HCT116 (cell line): Measurements from ENCODE around the gene EHD3. TPM values are rescaled to one million over a fixed set of nuclear protein-coding genes. Genes with fewer than 3 reads are reported as not detected.

ENCODE experiments used
- ATAC-seq: fragments of 200-7000 bp; cut with Tn5 transposase; 2 replicates; pipeline ENCODE4 v1.9.1; 2020; ENCODE audit warnings: mild to moderate bottlenecking, moderate library complexity
- BruUV-seq: library from RNA; stranded (reverse); fragments of 400-500 nt; replicated peaks from 2 replicates; lab custom pipeline; 2021; lab: Mats Ljungman, UMichigan
- CTCF ChIA-PET: fragments of 300-600 bp; sonication (Branson Sonifier 250); formaldehyde crosslinking; loops from one replicate; lab custom pipeline; 2021; ENCODE audit warnings: antibody characterized with exemption; lab: Charles Lee
- POLR2A ChIA-PET: fragments of 300-600, 350-600 bp; sonication (Branson Sonifier 250); formaldehyde crosslinking; loops from one replicate; lab custom pipeline; 2021; ENCODE audit warnings: antibody characterized with exemption; lab: Charles Lee
- RAD21 ChIA-PET, 2 experiments: fragments of 300-600 bp; sonication (Branson Sonifier 250); formaldehyde crosslinking; loops; one replicate each; lab custom pipeline; 2023; ENCODE audit warnings: low total read pairs in 2 of 2; ENCODE audit not compliant: uncharacterized antibody in 2 of 2, unreplicated experiment in 2 of 2, low non-redundant PET in 1 of 2; lab: Charles Lee
- DNase-seq: peaks from one replicate; pipeline ENCODE4 v3.0.0-alpha.2; 2010; ENCODE audit warnings: low read depth, low spot score
- H2AFZ ChIP-seq: fragments of 200-600 bp; shearing (Covaris generic), sonication (generic); 2 replicates; pipeline ENCODE4 v1.6.1; 2017; ENCODE audit warnings: low read depth, mixed run types, mixed read lengths, antibody characterized with exemption, low read length; ENCODE audit not compliant: poor library complexity, severe bottlenecking
- H3K27ac ChIP-seq: 2 replicates; pipeline ENCODE4 v1.5.1; 2012; ENCODE audit warnings: low read depth, low read length
- H3K27me3 ChIP-seq: fragments of 200-600 bp; sonication (generic); 2 replicates; pipeline ENCODE4 v1.6.1; 2016; ENCODE audit warnings: mixed run types, low read length, mixed read lengths; ENCODE audit not compliant: insufficient read depth
- H3K36me3 ChIP-seq, 2 experiments: fragments of 200-500 bp in 1 of 2; fragments of 200-600 bp in 1 of 2; sonication (Bioruptor generic) in 1 of 2; sonication (generic) in 1 of 2; 2 replicates each; pipeline versions ENCODE4 v1.5.1 to v1.6.1; 2014 to 2016; ENCODE audit warnings: low read length in 2 of 2, inconsistent platforms in 1 of 2, mixed read lengths in 1 of 2, mixed run types in 1 of 2; ENCODE audit not compliant: insufficient read depth in 2 of 2, control insufficient read depth in 1 of 2
- H3K4me1 ChIP-seq, 2 experiments: fragments of 200-600 bp in 1 of 2; sonication (generic) in 1 of 2; 2 replicates each; pipeline versions ENCODE4 v1.5.1 to v1.6.1; 2012 to 2017; ENCODE audit warnings: low read length in 2 of 2, inconsistent platforms in 1 of 2, mild to moderate bottlenecking in 1 of 2, mixed read lengths in 1 of 2, mixed run types in 1 of 2, moderate library complexity in 1 of 2; ENCODE audit not compliant: insufficient read depth in 2 of 2, control insufficient read depth in 1 of 2
- H3K4me2 ChIP-seq: fragments of 200-600 bp; sonication (generic); 2 replicates; pipeline ENCODE4 v1.6.1; 2017; ENCODE audit warnings: mixed run types, low read length, mixed read lengths
- H3K4me3 ChIP-seq, 2 experiments: fragments of 200-600 bp in 1 of 2; sonication (generic) in 1 of 2; replicated peaks in 1 of 2; 2 replicates each; pipeline ENCODE4 v1.5.1; 2011 to 2016; ENCODE audit warnings: low read length in 2 of 2, control low read depth in 1 of 2, low read depth in 1 of 2, mild to moderate bottlenecking in 1 of 2, mixed read lengths in 1 of 2, mixed run types in 1 of 2
- H3K79me2 ChIP-seq: fragments of 200-600 bp; sonication (generic); 2 replicates; pipeline ENCODE4 v1.6.1; 2017; ENCODE audit warnings: mild to moderate bottlenecking, mixed run types, low read length, moderate library complexity, mixed read lengths; ENCODE audit not compliant: insufficient read depth
- H3K9ac ChIP-seq: fragments of 200-600 bp; sonication (generic); 2 replicates; pipeline ENCODE4 v1.6.1; 2016; ENCODE audit warnings: low read length, mixed read lengths
- H3K9me2 ChIP-seq: fragments of 200-600 bp; sonication (generic), shearing (Covaris generic); 2 replicates; pipeline ENCODE4 v1.6.1; 2017; ENCODE audit warnings: mixed run types, mild to moderate bottlenecking, moderate library complexity; ENCODE audit not compliant: insufficient read depth
- H3K9me3 ChIP-seq, 2 experiments: fragments of 200-500 bp in 1 of 2; fragments of 200-600 bp in 1 of 2; sonication (Bioruptor generic) in 1 of 2; sonication (generic) in 1 of 2; 2 replicates each; pipeline ENCODE4 v1.6.1; 2014 to 2017; ENCODE audit warnings: low read length in 2 of 2, mixed read lengths in 2 of 2, inconsistent platforms in 1 of 2, low read depth in 1 of 2, mild to moderate bottlenecking in 1 of 2, mixed run types in 1 of 2, moderate library complexity in 1 of 2; ENCODE audit not compliant: control insufficient read depth in 1 of 2, insufficient read depth in 1 of 2
- H4K20me1 ChIP-seq: fragments of 200-600 bp; sonication (generic), shearing (Covaris generic); 2 replicates; pipeline ENCODE4 v1.6.1; 2017; ENCODE audit warnings: mixed run types, mild to moderate bottlenecking, moderate library complexity; ENCODE audit not compliant: insufficient read depth
- CBX3 ChIP-seq: IDR thresholded peaks from 2 replicates; pipeline ENCODE4 v1.6.1; 2012; ENCODE audit warnings: low read depth
- EZH2 ChIP-seq: fragments of 200-600 bp; sonication (generic); IDR thresholded peaks from 2 replicates; pipeline ENCODE4 v1.6.1; 2017; ENCODE audit warnings: antibody characterized with exemption, mixed run types
- FOSL1 ChIP-seq: IDR thresholded peaks from 2 replicates; pipeline ENCODE4 v1.6.1; 2012; ENCODE audit warnings: low read depth
- RAD21 ChIP-seq: IDR thresholded peaks from 2 replicates; pipeline ENCODE4 v1.6.1; 2012; ENCODE audit warnings: low read depth, mild to moderate bottlenecking
- SRF ChIP-seq: IDR thresholded peaks from 2 replicates; pipeline ENCODE4 v1.6.1; 2012; ENCODE audit warnings: low read depth
- ZNF274 ChIP-seq: fragments of 200-500 bp; sonication (Bioruptor generic); IDR thresholded peaks from 2 replicates; pipeline ENCODE4 v1.6.1; 2014; ENCODE audit warnings: mild to moderate bottlenecking, low read depth, low read length, inconsistent platforms
- intact Hi-C: fragments of 100-400 bp; cut with micrococcal nuclease; formaldehyde crosslinking; loops from 2 replicates; pipeline ENCODE4 v1.10.0; 2022
- total RNA-seq: library from RNA; stranded (reverse); gene quantifications from one replicate; pipeline ENCODE4 v1.2.1, GENCODE V29; 2021; ENCODE audit not compliant: unreplicated experiment
- TF ChIP-seq, protein P1 (sequence below), 3 experiments: fragments of 200-600 bp in 1 of 3; sonication (generic) in 1 of 3; IDR thresholded peaks in 2 of 3; conservative IDR thresholded peaks in 1 of 3; 2 replicates each; pipeline ENCODE4 v1.5.1; 2012 to 2017; ENCODE audit warnings: low read depth in 2 of 3, low read length in 2 of 3, antibody characterized with exemption in 1 of 3, borderline replicate concordance in 1 of 3, control low read depth in 1 of 3, mild to moderate bottlenecking in 1 of 3, mixed read lengths in 1 of 3, mixed run types in 1 of 3, moderate library complexity in 1 of 3; ENCODE audit not compliant: insufficient read depth in 1 of 3
- TF ChIP-seq, protein P2 (sequence below): IDR thresholded peaks from 2 replicates; pipeline ENCODE4 v1.6.1; 2012; ENCODE audit warnings: low read depth

EHD3 gene
- total RNA-seq, 1 experiment from 2014 or later = not detected

DNA sequence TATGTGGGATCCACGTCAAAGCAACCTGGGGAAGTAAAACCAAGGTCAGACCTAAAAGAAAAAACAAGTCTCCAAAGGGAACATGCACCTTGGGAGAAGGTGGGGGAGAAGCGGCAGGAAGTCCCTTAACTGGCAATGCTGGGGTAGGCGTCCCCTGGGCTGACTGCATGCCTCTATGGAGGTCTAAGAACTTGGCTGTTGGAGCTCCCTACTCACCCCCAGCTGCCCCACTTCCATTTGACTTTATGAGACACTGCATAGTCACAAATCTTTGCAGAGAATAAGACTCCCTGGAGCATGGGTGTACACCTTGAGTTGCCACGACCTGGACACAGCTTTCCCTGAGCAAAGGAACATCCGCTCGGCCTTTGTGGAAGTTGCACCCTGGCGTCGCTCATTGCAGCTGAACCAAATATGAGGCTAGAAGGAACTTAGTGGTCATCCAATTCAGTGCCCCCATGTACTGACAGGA is 19.5 kb upstream of the EHD3 start:
- no peak overlapping the region for H3K27ac ChIP-seq
- POLR2A ChIA-PET = no interaction called here

More for the DNA sequence above, 19.5 kb upstream of the EHD3 start:
- H2AFZ ChIP-seq = no peak overlapping the region
- H3K9ac ChIP-seq = no peak overlapping the region
- no TSS peak for BruUV-seq
- H3K4me1 ChIP-seq = no peaks in the 10 kb centered on the region
- TF ChIP-seq SRF (no peak), ZNF274 (no peak), FOSL1 (no peak), CBX3 (no peak), RAD21 (no peak), EZH2 (no peak)
- TF ChIP-seq, protein P1, sequence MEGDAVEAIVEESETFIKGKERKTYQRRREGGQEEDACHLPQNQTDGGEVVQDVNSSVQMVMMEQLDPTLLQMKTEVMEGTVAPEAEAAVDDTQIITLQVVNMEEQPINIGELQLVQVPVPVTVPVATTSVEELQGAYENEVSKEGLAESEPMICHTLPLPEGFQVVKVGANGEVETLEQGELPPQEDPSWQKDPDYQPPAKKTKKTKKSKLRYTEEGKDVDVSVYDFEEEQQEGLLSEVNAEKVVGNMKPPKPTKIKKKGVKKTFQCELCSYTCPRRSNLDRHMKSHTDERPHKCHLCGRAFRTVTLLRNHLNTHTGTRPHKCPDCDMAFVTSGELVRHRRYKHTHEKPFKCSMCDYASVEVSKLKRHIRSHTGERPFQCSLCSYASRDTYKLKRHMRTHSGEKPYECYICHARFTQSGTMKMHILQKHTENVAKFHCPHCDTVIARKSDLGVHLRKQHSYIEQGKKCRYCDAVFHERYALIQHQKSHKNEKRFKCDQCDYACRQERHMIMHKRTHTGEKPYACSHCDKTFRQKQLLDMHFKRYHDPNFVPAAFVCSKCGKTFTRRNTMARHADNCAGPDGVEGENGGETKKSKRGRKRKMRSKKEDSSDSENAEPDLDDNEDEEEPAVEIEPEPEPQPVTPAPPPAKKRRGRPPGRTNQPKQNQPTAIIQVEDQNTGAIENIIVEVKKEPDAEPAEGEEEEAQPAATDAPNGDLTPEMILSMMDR (IDR thresholded peaks at IDR 0.05 in 2 of 3, conservative IDR thresholded peaks at IDR 0.05 in 1 of 3; ENCODE audit: borderline replicate concordance in 1 of 3, insufficient read depth in 1 of 3, low read depth in 2 of 3, low read length in 2 of 3) = no peak
- TF ChIP-seq, protein P2, sequence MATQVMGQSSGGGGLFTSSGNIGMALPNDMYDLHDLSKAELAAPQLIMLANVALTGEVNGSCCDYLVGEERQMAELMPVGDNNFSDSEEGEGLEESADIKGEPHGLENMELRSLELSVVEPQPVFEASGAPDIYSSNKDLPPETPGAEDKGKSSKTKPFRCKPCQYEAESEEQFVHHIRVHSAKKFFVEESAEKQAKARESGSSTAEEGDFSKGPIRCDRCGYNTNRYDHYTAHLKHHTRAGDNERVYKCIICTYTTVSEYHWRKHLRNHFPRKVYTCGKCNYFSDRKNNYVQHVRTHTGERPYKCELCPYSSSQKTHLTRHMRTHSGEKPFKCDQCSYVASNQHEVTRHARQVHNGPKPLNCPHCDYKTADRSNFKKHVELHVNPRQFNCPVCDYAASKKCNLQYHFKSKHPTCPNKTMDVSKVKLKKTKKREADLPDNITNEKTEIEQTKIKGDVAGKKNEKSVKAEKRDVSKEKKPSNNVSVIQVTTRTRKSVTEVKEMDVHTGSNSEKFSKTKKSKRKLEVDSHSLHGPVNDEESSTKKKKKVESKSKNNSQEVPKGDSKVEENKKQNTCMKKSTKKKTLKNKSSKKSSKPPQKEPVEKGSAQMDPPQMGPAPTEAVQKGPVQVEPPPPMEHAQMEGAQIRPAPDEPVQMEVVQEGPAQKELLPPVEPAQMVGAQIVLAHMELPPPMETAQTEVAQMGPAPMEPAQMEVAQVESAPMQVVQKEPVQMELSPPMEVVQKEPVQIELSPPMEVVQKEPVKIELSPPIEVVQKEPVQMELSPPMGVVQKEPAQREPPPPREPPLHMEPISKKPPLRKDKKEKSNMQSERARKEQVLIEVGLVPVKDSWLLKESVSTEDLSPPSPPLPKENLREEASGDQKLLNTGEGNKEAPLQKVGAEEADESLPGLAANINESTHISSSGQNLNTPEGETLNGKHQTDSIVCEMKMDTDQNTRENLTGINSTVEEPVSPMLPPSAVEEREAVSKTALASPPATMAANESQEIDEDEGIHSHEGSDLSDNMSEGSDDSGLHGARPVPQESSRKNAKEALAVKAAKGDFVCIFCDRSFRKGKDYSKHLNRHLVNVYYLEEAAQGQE = no peak
- intact Hi-C loops = no loop called here
- H3K9me3 ChIP-seq = no peaks in the 10 kb centered on the region
- H4K20me1 ChIP-seq = no peaks in the 10 kb centered on the region
- no peak overlapping the region for H3K4me3 ChIP-seq
- no peak overlapping the region for H3K4me2 ChIP-seq
- ChIA-PET CTCF (interaction anchor here (1.1 kb wide), 1 partner anchor 503 kb away, joined by 4 read pairs; no protein-coding TSS in a partner anchor), RAD21 (no interaction called here)
- peaks cover 22% of the 10 kb centered on the region; the same call in 1 of the 2 replicates for H3K27me3 ChIP-seq
- DNase-seq (no peak), ATAC-seq (no peak)
- no peaks in the 10 kb centered on the region for H3K9me2 ChIP-seq
- no peaks in the 10 kb centered on the region for H3K79me2 ChIP-seq
- H3K36me3 ChIP-seq = no peaks in the 10 kb centered on the region
